SK-N-SH (cell line): ENCODE measurements around the gene ENOX1. TPM values are rescaled to one million over a fixed set of nuclear protein-coding genes. Genes with fewer than 3 reads are reported as not detected.

Experiments
- CTCF ChIA-PET: fragments of 300-600, 350-600 bp; formaldehyde crosslinking; extraction: SDS; loops from one replicate; lab custom pipeline; 2021; lab: Yijun Ruan, JAX
- POLR2A ChIA-PET: fragments of 350-600 bp; sonication (Branson Sonifier 250); formaldehyde crosslinking; extraction: SDS; loops from one replicate; lab custom pipeline; 2020; ENCODE audit warnings: antibody characterized with exemption, inconsistent platforms; lab: Yijun Ruan, JAX
- DNase-seq: peaks from one replicate; pipeline ENCODE4 v3.0.0; 2012
- H2AFZ ChIP-seq: fragments of 200-600 bp; sonication (generic); 2 replicates; pipeline ENCODE4 v1.8.1; 2016; ENCODE audit warnings: antibody characterized with exemption, mild to moderate bottlenecking, low read depth
- H3F3A ChIP-seq: fragments of 200-600 bp; sonication (generic); replicated peaks from 2 replicates; pipeline ENCODE3; 2016; ENCODE audit warnings: antibody characterized with exemption, mild to moderate bottlenecking; ENCODE audit not compliant: insufficient read depth
- H3K27ac ChIP-seq, 2 experiments: fragments of 200-500 bp in 1 of 2; fragments of 200-600 bp in 1 of 2; sonication (Bioruptor generic) in 1 of 2; sonication (generic), shearing (Covaris generic) in 1 of 2; 2 replicates each; pipeline versions ENCODE4 v1.5.1 to v1.6.1; 2014 to 2016; ENCODE audit warnings: low read depth in 2 of 2, inconsistent platforms in 1 of 2, low read length in 1 of 2, mild to moderate bottlenecking in 1 of 2, mixed read lengths in 1 of 2
- H3K27me3 ChIP-seq: fragments of 200-600 bp; sonication (generic), shearing (Covaris generic); 2 replicates; pipeline ENCODE4 v1.6.1; 2016; ENCODE audit warnings: mixed run types; ENCODE audit not compliant: insufficient read depth
- H3K36me3 ChIP-seq, 2 experiments: fragments of 200-500 bp in 1 of 2; fragments of 200-600 bp in 1 of 2; sonication (Bioruptor generic) in 1 of 2; sonication (generic) in 1 of 2; replicated peaks in 1 of 2; 2 replicates each; pipeline versions ENCODE3 to v1.5.1; 2014 to 2016; ENCODE audit warnings: low read length in 1 of 2, mild to moderate bottlenecking in 1 of 2; ENCODE audit not compliant: insufficient read depth in 2 of 2, control insufficient read depth in 1 of 2
- H3K4me1 ChIP-seq, 2 experiments: fragments of 200-500 bp in 1 of 2; fragments of 200-600 bp in 1 of 2; sonication (Bioruptor generic) in 1 of 2; sonication (generic), shearing (Covaris generic) in 1 of 2; 2 replicates each; pipeline versions ENCODE4 v1.5.1 to v1.6.1; 2014 to 2016; ENCODE audit warnings: low read depth in 1 of 2, low read length in 1 of 2, mixed run types in 1 of 2; ENCODE audit not compliant: insufficient read depth in 2 of 2, control insufficient read depth in 1 of 2
- H3K4me2 ChIP-seq: fragments of 200-600 bp; sonication (generic), shearing (Covaris generic); 2 replicates; pipeline ENCODE4 v1.6.1; 2017; ENCODE audit warnings: mixed run types
- H3K4me3 ChIP-seq, 2 experiments: fragments of 200-500 bp in 1 of 2; fragments of 200-600 bp in 1 of 2; sonication (Bioruptor generic) in 1 of 2; sonication (generic), shearing (Covaris generic) in 1 of 2; 2 replicates each; pipeline versions ENCODE4 v1.5.1 to v1.8.1; 2014 to 2016; ENCODE audit warnings: low read depth in 2 of 2, inconsistent platforms in 1 of 2, low read length in 1 of 2, mild to moderate bottlenecking in 1 of 2, mixed read lengths in 1 of 2, moderate library complexity in 1 of 2
- H3K79me2 ChIP-seq: fragments of 200-600 bp; sonication (generic); 2 replicates; pipeline ENCODE4 v1.8.1; 2017; ENCODE audit warnings: mild to moderate bottlenecking; ENCODE audit not compliant: insufficient read depth
- H3K9ac ChIP-seq: fragments of 200-600 bp; sonication (generic); 2 replicates; pipeline ENCODE4 v1.6.1; 2017; ENCODE audit warnings: mixed run types
- H3K9me2 ChIP-seq: fragments of 200-600 bp; sonication (generic); 2 replicates; pipeline ENCODE4 v1.6.1; 2017; ENCODE audit warnings: mixed run types
- H3K9me3 ChIP-seq: fragments of 200-600 bp; sonication (generic); 2 replicates; pipeline ENCODE4 v1.6.1; 2017; ENCODE audit warnings: mixed run types, mild to moderate bottlenecking, moderate library complexity
- H4K20me1 ChIP-seq: fragments of 200-600 bp; sonication (generic); 2 replicates; pipeline ENCODE4 v1.6.1; 2017; ENCODE audit warnings: mild to moderate bottlenecking, mixed run types; ENCODE audit not compliant: insufficient read depth
- EP300 ChIP-seq, 2 experiments: IDR thresholded peaks; 2 replicates each; pipeline versions ENCODE4 v1.4.0 to v1.6.1; 2012; ENCODE audit warnings: borderline replicate concordance in 1 of 2, low read depth in 1 of 2, low read length in 1 of 2
- EZH2phosphoT487 ChIP-seq: fragments of 200-600 bp; sonication (generic); IDR thresholded peaks from 2 replicates; pipeline ENCODE4 v1.6.1; 2017; ENCODE audit warnings: low read depth, mixed run types, mild to moderate bottlenecking, antibody characterized with exemption, moderate library complexity, borderline replicate concordance
- FOXM1 ChIP-seq: IDR thresholded peaks from 2 replicates; pipeline ENCODE4 v1.4.0; 2012; ENCODE audit warnings: low read depth, mild to moderate bottlenecking
- GABPA ChIP-seq: IDR thresholded peaks from 2 replicates; pipeline ENCODE4 v1.4.0; 2012; ENCODE audit warnings: low read depth, mild to moderate bottlenecking
- GATA2 ChIP-seq: sonication (generic); formaldehyde crosslinking; IDR thresholded peaks from 2 replicates; pipeline ENCODE4 v1.5.0; 2020; ENCODE audit warnings: mild to moderate bottlenecking, missing genetic modification reagents
- IRF3 ChIP-seq: fragments of 150-350 bp; IDR thresholded peaks from 2 replicates; pipeline ENCODE4 v1.6.1; 2016; ENCODE audit warnings: mild to moderate bottlenecking, low read depth, low read length
- MAX ChIP-seq: IDR thresholded peaks from 2 replicates; pipeline ENCODE4 v1.4.0; 2012; ENCODE audit warnings: low read depth
- MEF2A ChIP-seq: IDR thresholded peaks from 2 replicates; pipeline ENCODE4 v1.4.0; 2012; ENCODE audit warnings: low read depth, borderline replicate concordance
- RAD21 ChIP-seq: IDR thresholded peaks from 2 replicates; pipeline ENCODE4 v1.6.1; 2012; ENCODE audit warnings: mild to moderate bottlenecking, low read length
- RXRA ChIP-seq: IDR thresholded peaks from 2 replicates; pipeline ENCODE4 v1.4.0; 2012; ENCODE audit warnings: low read depth, mild to moderate bottlenecking, borderline replicate concordance
- SMC3 ChIP-seq: IDR thresholded peaks from 2 replicates; pipeline ENCODE4 v1.6.1; 2012; ENCODE audit warnings: low read depth, low read length, improper control_type of control experiment
- TAF1 ChIP-seq: IDR thresholded peaks from 2 replicates; pipeline ENCODE4 v1.6.1; 2012; ENCODE audit warnings: low read depth, mild to moderate bottlenecking, low read length, moderate library complexity, borderline replicate concordance
- USF1 ChIP-seq: IDR thresholded peaks from 2 replicates; pipeline ENCODE4 v1.4.0; 2012; ENCODE audit warnings: low read depth, borderline replicate concordance
- WGBS: methylation state at CpG from one replicate; pipeline ENCODE4 v1.1.6; 2017; ENCODE audit warnings: low lambda C conversion rate; 5-methylcytosine and 5-hydroxymethylcytosine counted together
- polyA plus RNA-seq, 3 experiments: library from polyadenylated mRNA; depleted of rRNA; stranded (reverse); fragments of >200 nt; gene quantifications; 2 replicates each; pipeline ENCODE4 v1.2.3, GENCODE V29; 2012

Gene ENOX1
- polyA plus RNA-seq, 1 of the 3 experiments (the other 2 are of a cell fraction): 5.8 TPM

- Histone ChIP-seq H3K9me3 (no peaks in the 10 kb centered on the region), H3K27ac (no peak overlapping the region), H3K27me3 (no peaks in the 10 kb centered on the region), H3K36me3 (no peaks in the 10 kb centered on the region), H3K79me2 (no peaks in the 10 kb centered on the region), H2AFZ (no peak overlapping the region), H3K4me3 (no peak overlapping the region), H3K4me2 (no peak overlapping the region), H3K9ac (no peak overlapping the region), H3F3A (no peaks in the 10 kb centered on the region), H4K20me1 (no peaks in the 10 kb centered on the region), H3K4me1 (peaks cover 0 to 6% of the 10 kb centered on the region in 2 experiments; a peak in 1 of 4 replicates), H3K9me2 (no peaks in the 10 kb centered on the region)
- CTCF ChIA-PET: interaction anchor here (1.4 kb wide), 1 partner anchor 44 kb away, joined by 3 read pairs; no protein-coding TSS in a partner anchor
- TF ChIP-seq SMC3 (no peak), TAF1 (no peak), GATA2 (0 out of 2 replicates have a peak, but pooled peaks have one; percentile 34)
- WGBS: 90% methylated on average over 8 of the region's 8 CpGs
- POLR2A ChIA-PET: no interaction called here
- no peak for DNase-seq
These were observed 565.7 kb downstream of the ENOX1 start for GRCh38 chr13:43220873-43221595.

- DNase-seq: no peak
- WGBS: 91% methylated on average over 4 of the region's 4 CpGs
These were observed 572.6 kb downstream of the ENOX1 start for GRCh38 chr13:43214124-43214523.

More at GRCh38 chr13:43214124-43214523, 572.6 kb downstream of the ENOX1 start:
- no peak overlapping the region for H3K9ac ChIP-seq
- no peaks in the 10 kb centered on the region for H4K20me1 ChIP-seq
- H3K4me2 ChIP-seq: no peak overlapping the region
- no peak overlapping the region for H2AFZ ChIP-seq
- no peak overlapping the region for H3K4me3 ChIP-seq
- H3K27me3 ChIP-seq: no peaks in the 10 kb centered on the region
- H3K36me3 ChIP-seq: no peaks in the 10 kb centered on the region
- H3K9me2 ChIP-seq: no peaks in the 10 kb centered on the region; the same call in 1 of the 2 replicates
- no peaks in the 10 kb centered on the region for H3K9me3 ChIP-seq
- H3K79me2 ChIP-seq: no peaks in the 10 kb centered on the region
- no peak overlapping the region for H3K27ac ChIP-seq
- TF ChIP-seq MAX (no peak), SMC3 (no peak), FOXM1 (no peak), RAD21 (no peak), GABPA (no peak), USF1 (no peak), RXRA (no peak), IRF3 (no peak), EP300 (IDR thresholded peaks at IDR 0.05; ENCODE audit: borderline replicate concordance in 1 of 2, low read depth in 1 of 2, low read length in 1 of 2) (no peak), EZH2phosphoT487 (no peak), MEF2A (no peak)
- POLR2A ChIA-PET: no interaction called here
- H3K4me1 ChIP-seq: no peaks in the 10 kb centered on the region
- CTCF ChIA-PET: interaction anchor here (0.7 to 1.2 kb wide), 2 partner anchors 15 to 39 kb away, joined by 4 read pairs; no protein-coding TSS in a partner anchor
- H3F3A ChIP-seq: no peaks in the 10 kb centered on the region
